Breast epithelium (tissue), 3 donors: ENCODE data around the gene MUC2.

Source experiments
- POLR2A ChIP-seq: fragments of 450-650 bp; IDR thresholded peaks from one replicate; pipeline ENCODE4 v1.6.1; 2016; ENCODE audit warnings: antibody characterized with exemption, mild to moderate bottlenecking, moderate library complexity
- TF ChIP-seq, protein P1 (sequence below), 3 donors: fragments of 450-650 bp; IDR thresholded peaks; one replicate each; pipeline ENCODE4 v1.5.1; 2016 to 2017; ENCODE audit warnings: antibody characterized with exemption in 3 of 3, mild to moderate bottlenecking in 3 of 3, moderate library complexity in 3 of 3

DNA sequence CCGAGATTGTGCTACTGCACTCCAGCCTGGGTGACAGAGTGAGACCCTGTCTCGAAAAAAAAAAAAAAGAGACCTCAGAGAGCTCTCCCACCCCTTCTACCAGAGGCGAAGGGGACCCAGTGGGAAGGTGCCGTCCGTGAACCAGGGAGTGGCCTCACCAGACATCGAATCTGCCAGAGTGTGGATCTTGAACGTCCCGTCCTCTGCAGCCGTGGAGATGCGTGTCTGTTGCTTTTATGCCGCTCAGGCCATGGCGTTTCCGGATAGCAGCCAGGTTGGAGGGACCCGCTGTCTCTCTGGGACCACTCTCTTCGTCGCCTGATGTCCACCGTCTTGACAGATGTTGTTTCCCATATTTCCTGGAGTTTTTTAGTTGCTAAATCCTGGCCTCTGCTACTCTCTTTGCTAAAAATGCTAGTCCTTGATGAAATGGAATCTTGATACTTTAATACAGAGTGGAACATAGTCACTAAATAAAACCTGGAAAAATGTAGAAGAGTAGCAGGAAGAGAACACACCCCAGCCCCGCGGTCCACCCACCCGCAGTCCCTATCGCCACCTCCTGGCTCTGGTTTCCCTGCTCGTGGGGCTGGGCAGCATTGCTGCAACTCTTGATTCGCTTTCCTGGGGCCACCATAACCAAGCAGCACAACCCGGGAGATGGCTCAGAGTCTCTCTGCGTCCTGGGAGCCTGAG, 26.2 kb upstream of the MUC2 start:
- TF ChIP-seq, protein P1, sequence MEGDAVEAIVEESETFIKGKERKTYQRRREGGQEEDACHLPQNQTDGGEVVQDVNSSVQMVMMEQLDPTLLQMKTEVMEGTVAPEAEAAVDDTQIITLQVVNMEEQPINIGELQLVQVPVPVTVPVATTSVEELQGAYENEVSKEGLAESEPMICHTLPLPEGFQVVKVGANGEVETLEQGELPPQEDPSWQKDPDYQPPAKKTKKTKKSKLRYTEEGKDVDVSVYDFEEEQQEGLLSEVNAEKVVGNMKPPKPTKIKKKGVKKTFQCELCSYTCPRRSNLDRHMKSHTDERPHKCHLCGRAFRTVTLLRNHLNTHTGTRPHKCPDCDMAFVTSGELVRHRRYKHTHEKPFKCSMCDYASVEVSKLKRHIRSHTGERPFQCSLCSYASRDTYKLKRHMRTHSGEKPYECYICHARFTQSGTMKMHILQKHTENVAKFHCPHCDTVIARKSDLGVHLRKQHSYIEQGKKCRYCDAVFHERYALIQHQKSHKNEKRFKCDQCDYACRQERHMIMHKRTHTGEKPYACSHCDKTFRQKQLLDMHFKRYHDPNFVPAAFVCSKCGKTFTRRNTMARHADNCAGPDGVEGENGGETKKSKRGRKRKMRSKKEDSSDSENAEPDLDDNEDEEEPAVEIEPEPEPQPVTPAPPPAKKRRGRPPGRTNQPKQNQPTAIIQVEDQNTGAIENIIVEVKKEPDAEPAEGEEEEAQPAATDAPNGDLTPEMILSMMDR (IDR thresholded peaks at IDR 0.05), result no peak
- no peak for TF ChIP-seq POLR2A
